HEK293 (cell line): ENCODE data around the gene ACTL6B.

Experiments used
- CTCF ChIA-PET: fragments of 350-600 bp; formaldehyde crosslinking; extraction: SDS; loops from one replicate; lab custom pipeline; 2021; ENCODE audit warnings: antibody characterized with exemption; lab: Yijun Ruan, JAX
- POLR2A ChIA-PET: fragments of 300-600 bp; formaldehyde crosslinking; extraction: SDS; loops from one replicate; lab custom pipeline; 2020; ENCODE audit warnings: antibody characterized with exemption, inconsistent platforms; lab: Yijun Ruan, JAX
- H3K27ac ChIP-seq: fragments of 200-500 bp; sonication (Bioruptor generic); 2 replicates; pipeline ENCODE4 v1.5.1; 2014; ENCODE audit warnings: low read depth, low read length, control low read depth, inconsistent platforms; ENCODE audit errors: extremely low read depth
- H3K36me3 ChIP-seq, 2 experiments: fragments of 200-500 bp in 1 of 2; sonication (Bioruptor generic) in 1 of 2; 1 replicate in 1 of 2; 2 replicates in 1 of 2; pipeline ENCODE4 v1.5.1; 2014 to 2017; ENCODE audit warnings: inconsistent platforms in 2 of 2, low read length in 2 of 2; ENCODE audit not compliant: control insufficient read depth in 2 of 2, insufficient read depth in 1 of 2
- H3K4me1 ChIP-seq: fragments of 200-500 bp; sonication (Bioruptor generic); 2 replicates; pipeline ENCODE4 v1.5.1; 2014; ENCODE audit warnings: mild to moderate bottlenecking, low read length, inconsistent platforms; ENCODE audit not compliant: control insufficient read depth, insufficient read depth
- H3K4me3 ChIP-seq: 2 replicates; pipeline ENCODE4 v1.5.1; 2011; ENCODE audit warnings: low read depth, mild to moderate bottlenecking, control low read depth, low read length, moderate library complexity
- H3K9me3 ChIP-seq: fragments of 200-500 bp; sonication (Bioruptor generic); 2 replicates; pipeline ENCODE4 v1.5.1; 2014; ENCODE audit warnings: low read depth, low read length, inconsistent platforms; ENCODE audit not compliant: control insufficient read depth, insufficient read depth
- BCL11B ChIP-seq: fragments of 450-650 bp; formaldehyde crosslinking; IDR thresholded peaks from 2 replicates; pipeline ENCODE4 v1.5.1; 2016; ENCODE audit warnings: low read depth, missing biosample characterization, missing genetic modification characterization
- OSR2 ChIP-seq: fragments of 450-650 bp; formaldehyde crosslinking; IDR thresholded peaks from 2 replicates; pipeline ENCODE4 v1.5.1; 2016; ENCODE audit warnings: missing biosample characterization, missing genetic modification characterization
- SCRT2 ChIP-seq: fragments of 450-650 bp; formaldehyde crosslinking; IDR thresholded peaks from 2 replicates; pipeline ENCODE4 v1.5.1; 2016; ENCODE audit warnings: missing biosample characterization, missing genetic modification characterization
- SP7 ChIP-seq: fragments of 450-650 bp; formaldehyde crosslinking; IDR thresholded peaks from 2 replicates; pipeline ENCODE4 v1.5.1; 2016; ENCODE audit warnings: missing biosample characterization, missing genetic modification characterization
- ZNF132 ChIP-seq: fragments of 450-650 bp; formaldehyde crosslinking; IDR thresholded peaks from 2 replicates; pipeline ENCODE4 v1.5.1; 2017; ENCODE audit warnings: missing biosample characterization, missing genetic modification characterization, borderline replicate concordance
- ZNF138 ChIP-seq: fragments of 450-650 bp; formaldehyde crosslinking; IDR thresholded peaks from 2 replicates; pipeline ENCODE4 v1.5.1; 2016; ENCODE audit warnings: missing biosample characterization, missing genetic modification characterization, borderline replicate concordance
- ZNF157 ChIP-seq: fragments of 450-650 bp; formaldehyde crosslinking; IDR thresholded peaks from 2 replicates; pipeline ENCODE4 v1.5.1; 2016; ENCODE audit warnings: missing biosample characterization, missing genetic modification characterization
- ZNF239 ChIP-seq: fragments of 450-650 bp; formaldehyde crosslinking; IDR thresholded peaks from 2 replicates; pipeline ENCODE4 v1.5.1; 2016; ENCODE audit warnings: missing biosample characterization, missing genetic modification characterization
- ZNF350 ChIP-seq: fragments of 450-650 bp; formaldehyde crosslinking; IDR thresholded peaks from 2 replicates; pipeline ENCODE4 v1.5.0; 2017; ENCODE audit warnings: missing biosample characterization, mild to moderate bottlenecking, missing genetic modification characterization
- ZNF600 ChIP-seq: fragments of 450-650 bp; formaldehyde crosslinking; IDR thresholded peaks from 2 replicates; pipeline ENCODE4 v1.5.1; 2016; ENCODE audit warnings: missing biosample characterization, missing genetic modification characterization
- ZNF677 ChIP-seq: fragments of 450-650 bp; IDR thresholded peaks from 2 replicates; pipeline ENCODE4 v1.5.0; 2018; ENCODE audit warnings: missing biosample characterization, mild to moderate bottlenecking, missing genetic modification characterization, moderate library complexity
- ZNF707 ChIP-seq: fragments of 450-650 bp; formaldehyde crosslinking; IDR thresholded peaks from 2 replicates; pipeline ENCODE4 v1.5.1; 2016; ENCODE audit warnings: missing biosample characterization, missing genetic modification characterization
- ZNF843 ChIP-seq: fragments of 450-650 bp; formaldehyde crosslinking; IDR thresholded peaks from 2 replicates; pipeline ENCODE4 v1.5.1; 2016; ENCODE audit warnings: missing biosample characterization, missing genetic modification characterization
- ZXDB ChIP-seq: fragments of 450-650 bp; formaldehyde crosslinking; IDR thresholded peaks from 2 replicates; pipeline ENCODE4 v1.5.1; 2016; ENCODE audit warnings: missing biosample characterization, missing genetic modification characterization
- TF ChIP-seq, protein P1 (sequence below): fragments of 450-650 bp; formaldehyde crosslinking; conservative IDR thresholded peaks from 2 replicates; pipeline ENCODE4 v1.5.1; 2016; ENCODE audit warnings: low read depth, missing biosample characterization, missing genetic modification characterization
- TF ChIP-seq, protein P2 (sequence below): fragments of 450-650 bp; formaldehyde crosslinking; optimal IDR thresholded peaks from 2 replicates; pipeline ENCODE3; 2016; ENCODE audit warnings: missing biosample characterization, mild to moderate bottlenecking, missing genetic modification characterization
- TF ChIP-seq, protein P3 (sequence below): fragments of 450-650 bp; formaldehyde crosslinking; IDR thresholded peaks from 2 replicates; pipeline ENCODE4 v1.5.1; 2017; ENCODE audit warnings: missing biosample characterization, missing genetic modification characterization
- TF ChIP-seq, protein P4 (sequence below): fragments of 450-650 bp; formaldehyde crosslinking; conservative IDR thresholded peaks from 2 replicates; pipeline ENCODE4 v1.5.1; 2016; ENCODE audit warnings: low read depth, missing biosample characterization, missing genetic modification characterization
- TF ChIP-seq, protein P5 (sequence below): fragments of 450-650 bp; formaldehyde crosslinking; IDR thresholded peaks from 2 replicates; pipeline ENCODE4 v1.5.1; 2016; ENCODE audit warnings: missing biosample characterization, missing genetic modification characterization
- TF ChIP-seq, protein P6 (sequence below): fragments of 450-650 bp; formaldehyde crosslinking; IDR thresholded peaks from 2 replicates; pipeline ENCODE4 v1.5.1; 2016; ENCODE audit warnings: missing biosample characterization, missing genetic modification characterization

ACTL6B gene

DNA sequence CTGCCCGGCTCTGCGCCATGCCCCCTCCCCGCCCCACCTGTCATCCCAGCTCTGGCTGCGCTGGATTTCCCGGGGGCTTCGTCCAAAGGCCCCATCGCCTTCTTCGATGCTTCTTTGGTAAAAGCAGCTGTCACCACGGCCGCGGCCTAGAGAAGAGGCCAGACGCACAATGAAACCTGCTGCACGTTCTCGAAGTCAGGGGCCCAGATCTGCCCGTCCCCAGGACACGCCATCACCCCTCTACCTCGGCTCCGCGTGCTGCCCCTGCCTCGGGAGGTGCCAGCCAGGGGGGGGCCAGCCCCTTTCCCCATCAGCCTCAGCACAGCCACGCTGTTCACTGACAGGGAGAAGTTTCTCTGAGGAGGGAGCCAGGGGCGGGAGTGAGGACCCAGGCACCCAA is 31.0 kb upstream of the ACTL6B start:
- no peaks in the 10 kb centered on the region for H3K9me3 ChIP-seq
- ChIA-PET POLR2A (interaction anchor here (0.6 to 0.9 kb wide), 2 partner anchors 18 to 163 kb away, joined by 3 to 4 read pairs; partner anchors contain the start of gene POP7), CTCF (interaction anchor here (0.6 kb wide), 1 partner anchor 531 kb away, joined by 4 read pairs; no protein-coding TSS in a partner anchor)
- H3K27ac ChIP-seq = no peak overlapping the region
- H3K4me3 ChIP-seq = no peak overlapping the region
- TF ChIP-seq, protein P1, sequence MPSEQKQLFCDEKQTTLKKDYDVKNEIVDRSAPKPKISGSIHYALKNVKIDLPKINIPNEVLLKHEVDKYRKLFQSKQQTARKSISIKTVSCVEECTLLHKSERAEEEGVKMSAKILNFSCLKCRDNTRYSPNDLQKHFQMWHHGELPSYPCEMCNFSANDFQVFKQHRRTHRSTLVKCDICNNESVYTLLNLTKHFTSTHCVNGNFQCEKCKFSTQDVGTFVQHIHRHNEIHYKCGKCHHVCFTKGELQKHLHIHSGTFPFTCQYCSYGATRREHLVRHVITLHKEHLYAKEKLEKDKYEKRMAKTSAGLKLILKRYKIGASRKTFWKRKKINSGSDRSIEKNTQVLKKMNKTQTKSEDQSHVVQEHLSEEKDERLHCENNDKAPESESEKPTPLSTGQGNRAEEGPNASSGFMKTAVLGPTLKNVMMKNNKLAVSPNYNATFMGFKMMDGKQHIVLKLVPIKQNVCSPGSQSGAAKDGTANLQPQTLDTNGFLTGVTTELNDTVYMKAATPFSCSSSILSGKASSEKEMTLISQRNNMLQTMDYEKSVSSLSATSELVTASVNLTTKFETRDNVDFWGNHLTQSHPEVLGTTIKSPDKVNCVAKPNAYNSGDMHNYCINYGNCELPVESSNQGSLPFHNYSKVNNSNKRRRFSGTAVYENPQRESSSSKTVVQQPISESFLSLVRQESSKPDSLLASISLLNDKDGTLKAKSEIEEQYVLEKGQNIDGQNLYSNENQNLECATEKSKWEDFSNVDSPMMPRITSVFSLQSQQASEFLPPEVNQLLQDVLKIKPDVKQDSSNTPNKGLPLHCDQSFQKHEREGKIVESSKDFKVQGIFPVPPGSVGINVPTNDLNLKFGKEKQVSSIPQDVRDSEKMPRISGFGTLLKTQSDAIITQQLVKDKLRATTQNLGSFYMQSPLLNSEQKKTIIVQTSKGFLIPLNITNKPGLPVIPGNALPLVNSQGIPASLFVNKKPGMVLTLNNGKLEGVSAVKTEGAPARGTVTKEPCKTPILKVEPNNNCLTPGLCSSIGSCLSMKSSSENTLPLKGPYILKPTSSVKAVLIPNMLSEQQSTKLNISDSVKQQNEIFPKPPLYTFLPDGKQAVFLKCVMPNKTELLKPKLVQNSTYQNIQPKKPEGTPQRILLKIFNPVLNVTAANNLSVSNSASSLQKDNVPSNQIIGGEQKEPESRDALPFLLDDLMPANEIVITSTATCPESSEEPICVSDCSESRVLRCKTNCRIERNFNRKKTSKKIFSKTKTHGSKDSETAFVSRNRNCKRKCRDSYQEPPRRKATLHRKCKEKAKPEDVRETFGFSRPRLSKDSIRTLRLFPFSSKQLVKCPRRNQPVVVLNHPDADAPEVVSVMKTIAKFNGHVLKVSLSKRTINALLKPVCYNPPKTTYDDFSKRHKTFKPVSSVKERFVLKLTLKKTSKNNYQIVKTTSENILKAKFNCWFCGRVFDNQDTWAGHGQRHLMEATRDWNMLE (tag by site-specific recombination) = no peak
- TF ChIP-seq, protein P2, sequence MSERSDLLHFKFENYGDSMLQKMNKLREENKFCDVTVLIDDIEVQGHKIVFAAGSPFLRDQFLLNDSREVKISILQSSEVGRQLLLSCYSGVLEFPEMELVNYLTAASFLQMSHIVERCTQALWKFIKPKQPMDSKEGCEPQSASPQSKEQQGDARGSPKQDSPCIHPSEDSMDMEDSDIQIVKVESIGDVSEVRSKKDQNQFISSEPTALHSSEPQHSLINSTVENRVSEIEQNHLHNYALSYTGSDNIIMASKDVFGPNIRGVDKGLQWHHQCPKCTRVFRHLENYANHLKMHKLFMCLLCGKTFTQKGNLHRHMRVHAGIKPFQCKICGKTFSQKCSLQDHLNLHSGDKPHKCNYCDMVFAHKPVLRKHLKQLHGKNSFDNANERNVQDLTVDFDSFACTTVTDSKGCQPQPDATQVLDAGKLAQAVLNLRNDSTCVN (tag by site-specific recombination) = no peak
- TF ChIP-seq, protein P3, sequence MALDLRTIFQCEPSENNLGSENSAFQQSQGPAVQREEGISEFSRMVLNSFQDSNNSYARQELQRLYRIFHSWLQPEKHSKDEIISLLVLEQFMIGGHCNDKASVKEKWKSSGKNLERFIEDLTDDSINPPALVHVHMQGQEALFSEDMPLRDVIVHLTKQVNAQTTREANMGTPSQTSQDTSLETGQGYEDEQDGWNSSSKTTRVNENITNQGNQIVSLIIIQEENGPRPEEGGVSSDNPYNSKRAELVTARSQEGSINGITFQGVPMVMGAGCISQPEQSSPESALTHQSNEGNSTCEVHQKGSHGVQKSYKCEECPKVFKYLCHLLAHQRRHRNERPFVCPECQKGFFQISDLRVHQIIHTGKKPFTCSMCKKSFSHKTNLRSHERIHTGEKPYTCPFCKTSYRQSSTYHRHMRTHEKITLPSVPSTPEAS (tag by site-specific recombination) = no peak
- no peak for TF ChIP-seq SCRT2
- H3K36me3 ChIP-seq = peaks cover 0 to 79% of the 10 kb centered on the region in 2 experiments; a peak in 2 of 3 replicates
- 0 out of 2 replicates have a peak, but pooled peaks cover 2% of the 10 kb centered on the region for H3K4me1 ChIP-seq

DNA sequence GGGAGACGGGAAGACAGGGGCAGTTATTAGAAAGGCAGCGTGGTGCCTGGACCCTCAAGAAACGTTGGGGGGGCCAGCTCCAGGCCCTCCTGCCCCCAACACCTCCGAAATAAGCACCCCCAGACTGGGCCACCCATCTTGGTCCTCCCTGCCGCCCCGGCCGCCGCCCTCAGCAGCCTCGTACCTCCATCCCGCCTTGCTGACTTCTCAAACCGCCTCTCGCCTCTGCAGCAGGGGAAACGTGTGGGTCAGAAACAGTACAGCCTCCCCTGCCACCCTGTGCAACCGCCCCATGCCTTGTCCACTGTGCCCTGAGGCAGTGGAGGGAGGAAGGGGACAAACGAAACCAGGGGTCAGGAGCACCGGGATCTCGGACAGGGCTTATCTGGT is 30.6 kb upstream of the ACTL6B start:
- Histone ChIP-seq H3K27ac (no peak overlapping the region), H3K36me3 (peaks cover 0 to 83% of the 10 kb centered on the region in 2 experiments; a peak in 2 of 3 replicates), H3K4me1 (no peaks in the 10 kb centered on the region), H3K4me3 (no peak overlapping the region), H3K9me3 (no peaks in the 10 kb centered on the region)
- ChIA-PET CTCF (interaction anchor here (0.6 kb wide), 1 partner anchor 530 kb away, joined by 4 read pairs; no protein-coding TSS in a partner anchor), POLR2A (no interaction called here)
- TF ChIP-seq ZNF600 (tag by site-specific recombination) (no peak), BCL11B (tag by site-specific recombination) (no peak), ZXDB (tag by site-specific recombination) (no peak), ZNF843 (tag by site-specific recombination) (no peak), ZNF239 (no peak), ZNF138 (tag by site-specific recombination) (no peak), ZNF677 (tag by site-specific recombination) (no peak), ZNF132 (no peak), ZNF157 (no peak), ZNF350 (tag by site-specific recombination) (no peak), SP7 (tag by site-specific recombination) (no peak), ZNF707 (tag by site-specific recombination) (no peak), OSR2 (no peak)
- TF ChIP-seq, protein P4, sequence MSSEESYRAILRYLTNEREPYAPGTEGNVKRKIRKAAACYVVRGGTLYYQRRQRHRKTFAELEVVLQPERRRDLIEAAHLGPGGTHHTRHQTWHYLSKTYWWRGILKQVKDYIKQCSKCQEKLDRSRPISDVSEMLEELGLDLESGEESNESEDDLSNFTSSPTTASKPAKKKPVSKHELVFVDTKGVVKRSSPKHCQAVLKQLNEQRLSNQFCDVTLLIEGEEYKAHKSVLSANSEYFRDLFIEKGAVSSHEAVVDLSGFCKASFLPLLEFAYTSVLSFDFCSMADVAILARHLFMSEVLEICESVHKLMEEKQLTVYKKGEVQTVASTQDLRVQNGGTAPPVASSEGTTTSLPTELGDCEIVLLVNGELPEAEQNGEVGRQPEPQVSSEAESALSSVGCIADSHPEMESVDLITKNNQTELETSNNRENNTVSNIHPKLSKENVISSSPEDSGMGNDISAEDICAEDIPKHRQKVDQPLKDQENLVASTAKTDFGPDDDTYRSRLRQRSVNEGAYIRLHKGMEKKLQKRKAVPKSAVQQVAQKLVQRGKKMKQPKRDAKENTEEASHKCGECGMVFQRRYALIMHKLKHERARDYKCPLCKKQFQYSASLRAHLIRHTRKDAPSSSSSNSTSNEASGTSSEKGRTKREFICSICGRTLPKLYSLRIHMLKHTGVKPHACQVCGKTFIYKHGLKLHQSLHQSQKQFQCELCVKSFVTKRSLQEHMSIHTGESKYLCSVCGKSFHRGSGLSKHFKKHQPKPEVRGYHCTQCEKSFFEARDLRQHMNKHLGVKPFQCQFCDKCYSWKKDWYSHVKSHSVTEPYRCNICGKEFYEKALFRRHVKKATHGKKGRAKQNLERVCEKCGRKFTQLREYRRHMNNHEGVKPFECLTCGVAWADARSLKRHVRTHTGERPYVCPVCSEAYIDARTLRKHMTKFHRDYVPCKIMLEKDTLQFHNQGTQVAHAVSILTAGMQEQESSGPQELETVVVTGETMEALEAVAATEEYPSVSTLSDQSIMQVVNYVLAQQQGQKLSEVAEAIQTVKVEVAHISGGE = no peak
- TF ChIP-seq, protein P5, sequence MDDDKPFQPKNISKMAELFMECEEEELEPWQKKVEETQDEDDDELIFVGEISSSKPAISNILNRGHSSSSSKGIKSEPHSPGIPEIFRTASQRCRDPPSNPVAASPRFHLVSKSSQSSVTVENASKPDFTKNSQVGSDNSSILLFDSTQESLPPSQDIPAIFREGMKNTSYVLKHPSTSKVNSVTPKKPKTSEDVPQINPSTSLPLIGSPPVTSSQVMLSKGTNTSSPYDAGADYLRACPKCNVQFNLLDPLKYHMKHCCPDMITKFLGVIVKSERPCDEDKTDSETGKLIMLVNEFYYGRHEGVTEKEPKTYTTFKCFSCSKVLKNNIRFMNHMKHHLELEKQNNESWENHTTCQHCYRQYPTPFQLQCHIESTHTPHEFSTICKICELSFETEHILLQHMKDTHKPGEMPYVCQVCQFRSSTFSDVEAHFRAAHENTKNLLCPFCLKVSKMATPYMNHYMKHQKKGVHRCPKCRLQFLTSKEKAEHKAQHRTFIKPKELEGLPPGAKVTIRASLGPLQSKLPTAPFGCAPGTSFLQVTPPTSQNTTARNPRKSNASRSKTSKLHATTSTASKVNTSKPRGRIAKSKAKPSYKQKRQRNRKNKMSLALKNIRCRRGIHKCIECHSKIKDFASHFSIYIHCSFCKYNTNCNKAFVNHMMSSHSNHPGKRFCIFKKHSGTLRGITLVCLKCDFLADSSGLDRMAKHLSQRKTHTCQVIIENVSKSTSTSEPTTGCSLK (tag by site-specific recombination) = no peak
- TF ChIP-seq, protein P6, sequence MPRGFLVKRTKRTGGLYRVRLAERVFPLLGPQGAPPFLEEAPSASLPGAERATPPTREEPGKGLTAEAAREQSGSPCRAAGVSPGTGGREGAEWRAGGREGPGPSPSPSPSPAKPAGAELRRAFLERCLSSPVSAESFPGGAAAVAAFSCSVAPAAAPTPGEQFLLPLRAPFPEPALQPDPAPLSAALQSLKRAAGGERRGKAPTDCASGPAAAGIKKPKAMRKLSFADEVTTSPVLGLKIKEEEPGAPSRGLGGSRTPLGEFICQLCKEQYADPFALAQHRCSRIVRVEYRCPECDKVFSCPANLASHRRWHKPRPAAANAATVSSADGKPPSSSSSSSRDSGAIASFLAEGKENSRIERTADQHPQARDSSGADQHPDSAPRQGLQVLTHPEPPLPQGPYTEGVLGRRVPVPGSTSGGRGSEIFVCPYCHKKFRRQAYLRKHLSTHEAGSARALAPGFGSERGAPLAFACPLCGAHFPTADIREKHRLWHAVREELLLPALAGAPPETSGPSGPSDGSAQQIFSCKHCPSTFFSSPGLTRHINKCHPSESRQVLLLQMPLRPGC (tag by site-specific recombination) = no peak
